GM18511 (cell line): ENCODE data around the gene ZNF689.

Experiments used
- ATAC-seq: cut with Tn5 transposase; IDR thresholded peaks from one replicate; pipeline ENCODE4 v1.9.1; 2021; ENCODE audit warnings: mild to moderate bottlenecking, moderate library complexity; ENCODE audit not compliant: unreplicated experiment

The ZNF689 gene

DNA sequence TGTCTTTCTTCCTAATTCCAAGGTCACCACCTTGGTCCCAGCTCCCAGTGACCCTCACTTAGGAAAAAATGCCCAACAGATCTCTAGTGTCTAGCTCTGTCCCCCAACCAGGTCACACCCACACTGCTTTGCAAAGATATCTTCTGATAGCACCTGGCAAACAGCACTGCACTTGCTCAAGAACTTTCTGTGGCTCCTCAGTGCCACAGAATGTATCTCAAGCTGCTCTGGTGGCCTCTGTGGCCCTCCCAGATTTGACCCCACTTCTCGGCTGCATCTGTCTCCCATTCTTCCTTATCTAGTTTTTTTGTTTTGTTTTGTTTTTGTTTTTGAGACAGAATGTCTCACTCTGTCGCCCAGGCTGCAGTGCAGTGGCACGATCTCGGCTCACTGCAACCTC lies 43.7 kb downstream of the ZNF689 start:
- no peak for ATAC-seq

DNA sequence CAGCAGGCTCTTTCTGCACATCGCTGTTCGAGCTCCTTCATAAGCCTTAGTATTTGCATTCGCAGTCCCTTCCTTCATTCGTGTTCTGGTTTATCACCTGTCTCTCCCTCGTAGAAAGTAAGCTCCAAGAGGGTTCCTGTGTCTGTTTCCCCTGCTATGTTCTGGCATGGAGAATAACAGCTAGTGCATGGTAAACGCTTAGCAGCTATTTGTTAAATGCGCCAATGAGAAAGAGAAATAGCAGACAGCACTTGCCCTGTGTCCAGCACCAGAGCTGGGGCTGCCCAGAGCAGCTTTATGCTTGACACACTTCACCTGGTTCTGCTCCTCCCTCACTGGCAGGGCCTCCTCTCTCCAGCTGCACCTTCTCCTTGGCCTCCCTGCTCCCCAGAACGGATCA lies 44.2 kb downstream of the ZNF689 start:
- no peak for ATAC-seq

DNA sequence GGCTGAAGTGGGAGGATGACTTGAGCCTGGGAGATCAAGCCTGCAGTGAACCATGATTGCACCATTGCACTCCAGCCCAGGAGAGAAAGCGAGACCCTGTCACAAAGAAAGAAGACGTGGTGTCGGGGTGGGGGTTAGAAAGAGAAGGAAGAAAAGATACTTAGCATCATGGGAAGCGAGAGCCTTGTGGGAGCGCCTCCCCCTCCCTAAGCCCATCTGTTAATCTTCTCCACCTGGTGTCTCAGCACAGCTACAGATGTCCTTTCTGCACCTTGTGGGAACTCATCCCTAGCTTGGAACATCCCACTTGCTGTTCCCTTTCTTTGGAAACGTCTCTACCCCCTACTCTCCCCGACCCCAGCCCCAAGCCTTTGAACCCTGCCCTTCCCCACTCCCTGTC lies 44.7 kb downstream of the ZNF689 start:
- no peak for ATAC-seq

DNA sequence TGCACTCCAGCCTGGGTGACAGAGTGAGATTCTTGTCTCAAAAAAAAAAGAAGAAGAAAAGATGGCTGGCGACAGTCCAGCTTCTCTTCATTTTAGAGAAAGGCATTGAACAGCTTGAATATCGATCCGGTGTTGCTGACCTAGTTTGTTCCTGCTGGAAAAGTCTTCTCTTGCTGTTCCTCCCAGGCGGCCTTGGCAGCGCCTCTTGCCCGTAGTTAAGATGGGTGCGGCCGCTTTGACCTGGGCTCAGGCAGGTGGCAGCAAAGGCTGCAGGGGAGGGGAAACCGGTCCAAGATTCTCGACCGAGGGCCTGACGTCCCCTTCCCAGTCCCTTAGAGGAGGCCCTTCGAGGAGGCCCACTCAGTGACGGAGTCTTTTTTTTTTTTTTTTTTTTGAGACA lies 48.2 kb downstream of the ZNF689 start:
- ATAC-seq: no peak

GRCh38 chr16:30561089-30561816 lies 48.9 kb downstream of the ZNF689 start:
- no peak for ATAC-seq

DNA sequence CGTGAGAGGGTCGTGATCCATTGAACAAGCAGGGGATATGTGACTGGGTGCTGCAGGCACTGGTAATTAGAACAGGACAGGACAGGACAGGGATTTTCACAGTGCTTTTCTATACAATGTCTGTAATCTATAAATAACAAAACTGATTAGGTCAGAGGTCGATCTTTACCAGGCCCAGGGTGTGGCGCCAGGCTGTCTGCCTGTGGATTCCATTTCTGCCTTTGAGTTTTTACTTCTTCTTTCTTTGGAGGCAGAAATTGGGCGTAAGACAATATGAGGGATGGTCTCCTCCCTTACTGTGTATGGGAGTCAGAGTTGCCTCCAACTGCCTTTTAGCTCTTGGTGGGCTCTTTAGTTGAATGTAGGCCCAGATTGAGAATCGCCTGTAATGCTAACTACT lies 50.5 kb downstream of the ZNF689 start:
- ATAC-seq: no peak

GRCh38 chr16:30558789-30559377 lies 51.3 kb downstream of the ZNF689 start:
- ATAC-seq: no peak

GRCh38 chr16:30557957-30558788 lies 52.0 kb downstream of the ZNF689 start, which contains the start of gene ZNF764:
Gene ZNF764 (minus strand): TSS chr16:30558374. CDS start chr16:30558182, 192 bp downstream.
- peak; percentile 93 for ATAC-seq

- ATAC-seq: peak; percentile 14
Observed at GRCh38 chr16:30557707-30557956, 52.6 kb downstream of the ZNF689 start.

DNA sequence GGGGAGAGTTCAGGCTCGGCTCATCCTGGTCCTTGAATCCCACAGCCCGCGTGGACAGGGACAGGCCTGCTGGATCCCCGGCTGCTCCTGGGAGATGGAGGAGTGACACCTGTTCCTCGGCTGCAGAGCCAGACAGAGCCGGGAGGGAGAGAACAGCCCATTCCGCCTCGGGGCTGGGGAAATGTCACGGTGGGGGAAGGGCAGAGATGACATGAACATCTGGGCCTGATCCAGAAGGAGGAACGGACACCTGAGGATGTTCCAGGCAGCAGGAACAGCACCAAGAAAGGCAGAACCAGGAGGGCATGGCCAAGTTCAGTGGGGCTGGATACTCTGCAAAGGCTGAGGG lies 54.1 kb downstream of the ZNF689 start:
- no peak for ATAC-seq

DNA sequence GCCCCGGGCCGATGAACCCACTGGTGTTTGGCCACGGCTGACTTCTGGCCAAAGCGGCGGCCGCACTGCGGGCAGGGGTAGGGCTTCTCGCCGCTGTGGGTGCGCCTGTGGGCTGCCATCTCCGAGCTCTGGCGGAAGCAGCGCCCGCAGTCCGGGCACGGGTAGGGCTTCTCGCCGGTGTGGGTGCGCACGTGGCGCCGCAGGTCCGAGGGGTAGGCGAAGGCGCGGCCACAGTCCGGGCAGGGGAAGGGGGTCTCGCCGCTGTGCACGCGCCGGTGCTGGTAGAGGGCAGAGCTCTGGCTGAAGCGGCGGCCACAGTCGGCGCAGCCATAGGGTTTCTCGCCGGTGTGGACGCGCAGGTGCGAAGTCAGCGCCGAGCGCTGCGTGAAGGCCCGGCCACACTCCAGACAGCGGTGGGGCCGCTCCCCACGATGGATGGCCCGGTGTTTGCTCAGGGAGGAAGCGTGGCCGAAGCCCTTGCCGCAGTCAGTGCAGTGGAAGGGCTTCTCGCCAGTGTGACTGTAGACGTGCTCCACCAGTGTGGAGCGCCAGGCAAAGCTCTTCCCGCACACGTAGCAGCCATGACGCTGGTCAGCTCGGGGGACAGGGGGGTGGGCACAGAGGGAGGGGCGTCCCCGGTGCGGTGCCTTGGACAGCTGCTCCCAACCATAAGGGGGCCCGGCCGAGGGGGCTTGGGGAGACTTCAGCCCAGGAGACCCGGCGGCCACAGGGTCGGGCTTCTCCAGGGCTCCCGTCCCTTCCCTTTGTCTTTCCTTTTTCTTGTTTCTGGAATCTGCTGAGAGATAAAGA lies 54.7 kb downstream of the ZNF689 start:
- ATAC-seq: no peak

GRCh38 chr16:30554557-30555314 lies 55.5 kb downstream of the ZNF689 start:
- ATAC-seq: no peak

DNA sequence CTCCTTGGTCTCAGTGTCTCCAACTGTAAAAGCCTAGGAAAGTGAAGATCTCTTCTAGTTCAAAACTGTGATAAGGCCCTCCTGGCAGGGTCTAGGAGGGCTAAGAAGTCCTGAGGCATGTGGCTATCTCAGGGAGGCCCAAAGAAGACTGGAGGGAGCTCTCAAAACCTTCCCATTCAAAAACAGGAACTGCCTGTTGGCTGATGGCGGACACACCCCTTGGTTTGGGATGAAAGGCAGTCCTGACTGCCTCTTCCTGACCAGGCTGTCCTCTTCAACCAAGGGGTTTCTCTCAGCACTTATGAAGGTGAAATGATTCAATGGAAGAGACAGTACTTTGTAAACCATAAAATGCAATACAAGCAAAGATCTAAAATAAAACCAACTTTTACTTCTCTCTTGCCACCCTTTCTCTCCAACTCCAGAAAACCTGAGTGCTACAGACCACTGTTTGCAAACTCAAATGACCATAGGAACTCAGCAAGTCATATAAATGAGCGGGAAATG lies 56.7 kb downstream of the ZNF689 start:
- ATAC-seq: no peak

GRCh38 chr16:30552956-30553355 lies 57.2 kb downstream of the ZNF689 start:
- ATAC-seq: no peak
